Ovary (tissue), 3 donors: ENCODE data around the gene IRGM.
"Not testable (repeated sequence)": the region's sequence is repeated elsewhere in the genome, so short reads cannot be mapped to it uniquely, and the experiment has no call there.

Experiments
- POLR2A ChIP-seq: fragments of 450-650 bp; IDR thresholded peaks from one replicate; pipeline ENCODE4 v1.6.1; 2017; ENCODE audit warnings: antibody characterized with exemption, mild to moderate bottlenecking, moderate library complexity
- TF ChIP-seq, protein P1 (sequence below), 3 donors: fragments of 450-650 bp in 2 of 3; fragments of 200-600 bp in 1 of 3; IDR thresholded peaks; one replicate each; pipeline versions ENCODE4 v1.5.1 to v1.8.0; 2016 to 2022; ENCODE audit warnings: antibody characterized with exemption in 3 of 3, mild to moderate bottlenecking in 1 of 3
- donor health status: DM: no; HTN: no; CAD: no.

DNA sequence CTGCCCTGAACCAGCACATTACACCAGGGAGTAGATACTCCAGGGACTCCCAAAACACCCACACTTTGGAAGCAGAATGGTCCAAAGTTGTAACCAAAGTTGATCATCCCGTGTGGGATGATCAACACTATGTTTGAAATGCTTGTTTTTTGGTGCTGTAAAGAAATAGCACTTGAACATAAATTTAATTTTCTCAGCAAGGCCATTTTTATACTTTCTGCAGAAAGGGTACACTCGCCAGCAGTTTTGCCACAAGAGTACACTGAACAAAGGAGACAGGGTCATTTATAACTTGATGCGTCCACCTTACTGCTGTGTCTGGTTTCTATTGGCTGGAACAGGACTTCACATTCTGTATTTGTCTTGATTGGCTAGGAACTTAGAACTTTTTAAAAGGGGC lies 14.5 kb upstream of the IRGM start:
- TF ChIP-seq, protein P1, sequence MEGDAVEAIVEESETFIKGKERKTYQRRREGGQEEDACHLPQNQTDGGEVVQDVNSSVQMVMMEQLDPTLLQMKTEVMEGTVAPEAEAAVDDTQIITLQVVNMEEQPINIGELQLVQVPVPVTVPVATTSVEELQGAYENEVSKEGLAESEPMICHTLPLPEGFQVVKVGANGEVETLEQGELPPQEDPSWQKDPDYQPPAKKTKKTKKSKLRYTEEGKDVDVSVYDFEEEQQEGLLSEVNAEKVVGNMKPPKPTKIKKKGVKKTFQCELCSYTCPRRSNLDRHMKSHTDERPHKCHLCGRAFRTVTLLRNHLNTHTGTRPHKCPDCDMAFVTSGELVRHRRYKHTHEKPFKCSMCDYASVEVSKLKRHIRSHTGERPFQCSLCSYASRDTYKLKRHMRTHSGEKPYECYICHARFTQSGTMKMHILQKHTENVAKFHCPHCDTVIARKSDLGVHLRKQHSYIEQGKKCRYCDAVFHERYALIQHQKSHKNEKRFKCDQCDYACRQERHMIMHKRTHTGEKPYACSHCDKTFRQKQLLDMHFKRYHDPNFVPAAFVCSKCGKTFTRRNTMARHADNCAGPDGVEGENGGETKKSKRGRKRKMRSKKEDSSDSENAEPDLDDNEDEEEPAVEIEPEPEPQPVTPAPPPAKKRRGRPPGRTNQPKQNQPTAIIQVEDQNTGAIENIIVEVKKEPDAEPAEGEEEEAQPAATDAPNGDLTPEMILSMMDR (IDR thresholded peaks at IDR 0.05), result not testable (repeated sequence)
- TF ChIP-seq POLR2A, result not testable (repeated sequence)
